ENCODE data around the gene IFNL2.
"Not testable (repeated sequence)": the region's sequence is repeated elsewhere in the genome, so short reads cannot be mapped to it uniquely, and the experiment has no call there.

IFNL2 gene

DNA sequence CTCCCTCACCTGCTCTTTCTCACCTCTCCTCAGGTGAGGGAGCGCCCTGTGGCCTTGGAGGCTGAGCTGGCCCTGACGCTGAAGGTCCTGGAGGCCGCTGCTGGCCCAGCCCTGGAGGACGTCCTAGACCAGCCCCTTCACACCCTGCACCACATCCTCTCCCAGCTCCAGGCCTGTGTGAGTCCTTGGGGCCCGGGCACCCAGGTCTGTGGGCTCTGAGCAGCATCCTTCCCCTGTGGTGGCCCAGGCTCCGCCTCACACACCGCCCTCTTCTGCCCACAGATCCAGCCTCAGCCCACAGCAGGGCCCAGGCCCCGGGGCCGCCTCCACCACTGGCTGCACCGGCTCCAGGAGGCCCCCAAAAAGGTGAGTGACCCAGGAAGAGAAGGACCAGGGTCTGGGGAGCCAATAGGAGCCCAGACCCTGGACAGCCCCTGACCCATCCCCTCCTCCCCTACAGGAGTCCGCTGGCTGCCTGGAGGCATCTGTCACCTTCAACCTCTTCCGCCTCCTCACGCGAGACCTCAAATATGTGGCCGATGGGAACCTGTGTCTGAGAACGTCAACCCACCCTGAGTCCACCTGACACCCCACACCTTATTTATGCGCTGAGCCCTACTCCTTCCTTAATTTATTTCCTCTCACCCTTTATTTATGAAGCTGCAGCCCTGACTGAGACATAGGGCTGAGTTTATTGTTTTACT, 29.9 kb downstream of the IFNL2 start:
- DNase-seq (ENCODE audit: low read depth), result no peak

- DNase-seq (ENCODE audit: low read depth), result no peak
Observed at GRCh38 chr19:39299404-39299803, 31.2 kb downstream of the IFNL2 start.

DNA sequence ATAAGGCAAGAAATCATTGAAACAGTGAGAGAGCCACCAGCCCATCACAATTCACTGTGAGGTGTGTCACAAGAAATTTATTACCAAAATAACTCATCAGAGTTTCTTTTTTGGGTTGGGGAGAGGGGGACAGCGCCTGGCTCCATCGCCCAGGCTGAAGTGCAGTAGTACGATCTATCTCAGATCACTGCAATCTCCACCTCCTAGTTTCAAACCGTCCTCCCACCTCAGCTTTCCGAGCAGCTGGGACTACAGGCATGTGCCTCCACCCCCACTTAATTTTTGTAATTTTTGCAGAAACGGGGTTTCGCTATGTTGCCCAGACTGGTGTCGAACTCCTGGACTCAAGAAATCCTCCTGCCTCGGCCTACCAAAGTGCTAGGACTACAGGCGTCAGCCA, 31.6 kb downstream of the IFNL2 start:
- no peak for DNase-seq (ENCODE audit: low read depth)

- DNase-seq (ENCODE audit: low read depth), result no peak
Observed at GRCh38 chr19:39301021-39301420, 32.8 kb downstream of the IFNL2 start.

DNA sequence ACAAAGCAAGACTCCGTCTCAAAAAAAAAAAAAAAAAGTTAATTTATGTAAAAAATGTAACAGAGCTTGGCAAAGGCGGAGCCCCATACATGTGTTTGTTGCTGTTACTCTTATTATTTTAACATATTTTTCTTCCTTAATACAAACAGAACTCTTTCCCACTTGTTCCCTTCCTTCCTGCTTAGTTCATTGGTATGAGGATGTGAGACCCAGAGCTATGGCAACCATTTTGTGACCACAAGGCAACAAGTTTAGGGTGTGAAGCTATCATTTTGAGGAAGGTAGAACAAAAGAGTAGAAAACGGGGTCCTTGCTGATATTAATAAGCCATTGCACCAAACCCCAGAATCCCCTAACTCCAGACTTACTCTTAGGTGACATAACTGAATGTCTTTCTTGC, 33.4 kb downstream of the IFNL2 start:
- no peak for DNase-seq (ENCODE audit: low read depth)

- no peak for DNase-seq (ENCODE audit: low read depth)
Observed at GRCh38 chr19:39303373-39304184, 35.4 kb downstream of the IFNL2 start.

- no peak for DNase-seq (ENCODE audit: low read depth)
Observed at GRCh38 chr19:39304185-39304513, 36.0 kb downstream of the IFNL2 start.

DNA sequence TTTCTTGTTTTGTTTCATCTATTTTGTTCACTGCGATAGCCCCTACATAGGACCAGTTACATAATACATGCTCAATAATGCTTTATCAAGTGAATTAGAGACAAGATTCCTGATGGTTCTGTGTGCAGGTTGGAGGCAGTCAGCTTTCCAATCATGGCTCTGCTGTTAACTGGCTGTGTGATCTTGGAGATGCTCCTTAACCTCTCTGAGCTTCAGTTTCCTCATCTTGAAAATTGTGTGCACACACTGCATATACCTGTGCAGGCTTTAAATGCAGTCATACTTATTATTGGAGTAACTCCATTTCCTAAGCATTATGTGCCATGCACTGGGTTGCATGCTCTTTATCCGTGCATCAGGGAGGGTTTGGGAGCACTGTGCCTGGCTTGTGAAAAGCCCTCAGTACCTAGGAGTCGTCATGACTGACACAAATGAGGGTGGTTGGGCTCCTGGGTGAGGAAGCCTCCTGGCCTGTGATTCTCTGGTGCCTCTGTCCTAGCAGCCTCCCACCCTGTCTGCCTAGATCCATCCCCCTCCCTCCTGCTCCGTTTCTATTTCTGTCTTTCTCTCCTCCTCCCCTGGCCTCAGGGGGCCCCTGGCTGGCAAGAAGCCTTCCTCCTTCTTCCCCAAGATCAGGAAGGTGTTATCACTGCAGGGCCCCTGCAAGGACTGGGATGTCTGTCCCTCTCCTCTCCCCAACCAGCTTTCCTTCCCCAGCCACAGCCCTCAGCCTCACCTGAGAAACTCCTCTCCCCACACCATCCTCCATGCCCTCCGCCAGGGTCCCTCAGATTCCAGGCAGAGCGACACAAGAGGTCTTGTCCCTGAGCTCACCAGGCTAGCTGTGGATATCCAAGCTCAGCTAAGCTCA, 36.7 kb downstream of the IFNL2 start:
- DNase-seq (ENCODE audit: low read depth), result no peak

GRCh38 chr19:39306075-39306474, 37.9 kb downstream of the IFNL2 start:
- DNase-seq (ENCODE audit: low read depth), result no peak

DNA sequence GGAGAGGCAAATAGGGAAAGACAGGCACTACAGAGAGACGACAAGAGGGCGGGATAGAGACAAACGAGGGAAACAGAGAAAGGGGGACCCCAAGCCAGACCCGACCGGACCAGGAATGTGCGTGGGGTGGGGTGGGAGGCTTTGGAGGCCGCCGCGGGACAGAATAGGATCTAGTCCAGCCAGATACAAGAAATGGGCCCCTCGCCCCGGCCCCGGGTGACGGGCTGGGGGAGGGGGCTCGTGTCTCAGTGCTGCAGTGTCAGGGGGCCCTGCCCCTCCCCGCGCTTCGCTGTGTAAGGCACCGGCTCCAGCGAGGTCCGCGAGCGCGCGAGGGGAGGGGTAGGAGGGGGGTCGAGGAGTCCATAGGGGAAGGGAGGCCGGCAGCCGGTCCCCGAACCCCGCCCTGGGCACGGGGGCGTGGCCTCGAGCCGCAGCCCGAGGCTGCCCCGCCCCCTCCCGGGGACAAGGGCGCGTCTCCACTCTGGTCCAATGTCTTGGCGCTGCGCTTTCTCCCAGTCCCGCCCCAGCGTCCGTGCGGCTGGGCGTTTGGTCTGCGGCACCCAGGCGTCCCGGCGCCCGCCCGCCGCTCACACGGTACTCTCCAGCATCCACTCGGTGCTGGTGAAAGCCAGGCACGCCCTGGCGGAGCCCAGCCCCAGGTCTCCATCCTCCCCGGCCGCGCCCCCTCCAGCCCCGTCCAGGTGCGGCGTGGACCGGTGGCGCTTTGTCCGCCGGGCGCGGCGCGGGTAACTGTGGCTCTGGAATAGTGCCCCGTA, 39.0 kb downstream of the IFNL2 start:
- peak; percentile 9 for DNase-seq (ENCODE audit: low read depth)

GRCh38 chr19:39307822-39308530, 39.8 kb downstream of the IFNL2 start:
- no peak for DNase-seq (ENCODE audit: low read depth)

- no peak for DNase-seq (ENCODE audit: low read depth)
Observed at GRCh38 chr19:39308531-39309304, 40.5 kb downstream of the IFNL2 start.

- not testable (repeated sequence) for DNase-seq (ENCODE audit: low read depth)
Observed at GRCh38 chr19:39309305-39309670, 41.1 kb downstream of the IFNL2 start.

GRCh38 chr19:39310558-39311311, 42.5 kb downstream of the IFNL2 start:
- peak; percentile 16 for DNase-seq (ENCODE audit: low read depth)

DNA sequence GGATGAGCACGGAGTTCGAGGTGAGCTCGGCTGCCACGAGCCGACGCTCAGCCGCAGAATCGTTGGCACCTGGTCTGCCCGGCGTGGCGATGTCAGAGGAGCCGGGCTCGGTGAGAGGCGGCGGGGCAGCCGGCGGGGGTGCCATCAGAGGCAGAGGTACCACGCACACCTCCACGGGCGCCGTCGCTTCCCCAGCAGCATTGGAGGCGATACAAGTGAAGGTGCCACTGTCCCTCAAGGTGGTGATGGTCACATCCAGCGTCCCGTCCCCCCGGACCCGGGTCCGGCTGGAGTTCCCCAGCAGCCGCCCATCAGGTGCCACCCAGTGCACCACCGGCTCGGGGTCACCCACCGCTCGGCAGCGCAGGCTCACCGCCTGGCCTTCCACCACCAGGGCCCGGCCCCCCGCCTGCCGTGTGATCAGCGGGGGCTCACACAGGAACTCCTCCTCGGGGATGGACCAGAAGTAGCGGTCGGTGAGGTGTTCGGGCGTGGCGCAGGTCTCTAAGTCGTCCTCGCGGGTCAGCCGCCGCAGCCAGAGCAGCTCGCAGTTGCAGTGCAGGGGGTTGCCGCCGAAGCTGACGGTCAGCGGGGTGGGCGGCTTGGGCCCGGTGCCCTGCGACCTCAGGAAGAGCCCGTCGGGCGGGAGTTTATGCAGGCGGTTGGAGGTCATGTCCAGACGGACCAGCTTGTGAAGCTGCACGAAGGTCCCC, 46.0 kb downstream of the IFNL2 start:
- DNase-seq (ENCODE audit: low read depth), result no peak

DNA sequence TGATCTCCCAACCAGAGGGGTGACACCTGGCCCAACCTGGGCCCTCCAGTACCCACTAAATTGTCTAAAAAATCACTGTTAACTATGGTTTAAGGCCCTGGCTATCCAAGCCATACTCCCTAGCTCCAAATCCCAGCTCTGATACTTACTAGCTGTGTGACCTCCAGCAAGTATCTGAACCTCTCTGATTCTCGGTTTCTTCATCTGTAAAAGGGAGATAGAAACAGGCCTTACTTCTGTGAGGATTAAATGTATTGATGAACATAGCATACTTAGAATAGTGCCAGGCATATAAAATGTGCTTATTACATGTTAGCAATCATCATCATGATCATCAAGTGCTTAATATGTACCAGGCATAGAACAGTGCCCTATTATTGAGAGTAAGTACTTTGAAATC, 47.7 kb downstream of the IFNL2 start:
- DNase-seq (ENCODE audit: low read depth), result no peak

DNA sequence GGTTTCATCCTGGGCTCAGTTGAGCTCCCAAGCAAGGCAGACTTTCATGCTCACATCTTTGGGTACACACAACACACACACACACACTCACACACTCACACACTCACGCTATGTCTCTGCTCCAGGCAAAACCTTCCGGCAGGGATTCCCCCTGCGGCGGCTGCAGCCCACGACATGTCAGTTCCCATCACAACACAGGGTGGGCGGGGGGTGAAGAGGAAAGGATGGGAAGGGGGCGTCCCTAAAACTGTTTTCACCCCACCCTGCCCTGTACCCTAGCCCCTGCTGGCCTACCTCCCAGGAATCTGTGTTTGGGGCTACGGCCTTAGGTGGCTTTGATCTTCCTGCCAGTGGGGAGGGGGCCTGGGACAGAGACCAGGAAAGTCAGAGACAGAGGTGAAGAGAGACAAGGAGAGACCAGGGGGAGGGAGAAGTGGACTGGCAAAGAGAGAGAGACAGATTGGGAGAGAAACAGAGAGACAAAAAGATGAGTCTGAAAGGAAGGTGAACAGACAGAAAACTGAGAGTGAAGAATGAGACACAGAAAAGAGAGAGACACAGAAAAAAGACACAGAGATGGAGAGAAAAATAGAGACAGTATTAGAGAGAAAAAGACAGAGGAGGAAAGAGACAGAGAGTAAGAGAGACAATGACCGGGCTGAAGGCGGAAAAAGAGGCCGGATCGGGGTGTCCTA, 48.6 kb downstream of the IFNL2 start:
- DNase-seq (ENCODE audit: low read depth), result no peak

DNA sequence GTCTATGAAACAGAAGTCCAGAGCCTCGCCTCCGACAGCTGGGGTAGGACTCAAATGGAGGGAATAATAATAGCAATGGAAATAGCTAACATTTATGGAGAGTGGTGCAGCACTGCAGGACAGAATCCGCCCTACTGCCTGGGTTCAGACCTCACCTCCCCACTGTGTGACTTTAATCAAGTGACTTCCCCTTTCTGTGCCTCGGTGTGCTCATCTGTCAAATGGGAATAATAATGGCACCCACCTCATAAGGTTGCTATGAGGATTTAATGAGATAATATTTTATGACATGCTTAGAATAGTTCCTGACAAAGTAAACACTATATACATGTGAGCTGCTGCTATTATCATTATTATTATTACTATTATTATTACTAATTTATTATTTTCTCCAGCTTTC, 49.3 kb downstream of the IFNL2 start:
- DNase-seq (ENCODE audit: low read depth), result no peak

DNA sequence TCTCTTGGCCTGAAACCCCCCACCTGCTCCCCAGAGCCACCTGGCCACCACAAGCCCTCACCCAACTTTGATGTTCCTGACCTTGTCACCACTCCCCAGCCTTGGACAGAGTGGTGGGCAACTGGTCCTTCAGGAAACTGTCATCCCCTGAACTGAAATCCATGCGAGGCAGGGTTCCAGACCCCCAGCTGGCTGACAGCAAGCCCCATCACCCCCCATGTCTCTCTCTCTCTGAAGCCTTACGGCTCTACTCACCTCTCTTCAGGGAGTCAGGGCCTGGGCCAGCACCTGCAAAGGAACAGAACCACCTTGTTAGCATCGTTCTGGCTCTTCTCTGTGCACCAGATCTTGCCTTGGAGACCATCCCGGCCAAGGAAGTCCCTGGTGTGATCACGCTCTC, 49.9 kb downstream of the IFNL2 start:
- no peak for DNase-seq (ENCODE audit: low read depth)
